ENCODE results near the gene SCT. TPM values are rescaled to one million over a fixed set of nuclear protein-coding genes. Genes with fewer than 3 reads are reported as not detected.

Gene SCT
- total RNA-seq, 2 donors from 2014 or later: 2.7 TPM; not detected in 1

- intact Hi-C loops (cut with DNase I, micrococcal nuclease): no loop called here
- DNase-seq: no peak
- ATAC-seq: no peak
Observed at GRCh38 chr11:576811-577610, 50.0 kb downstream of the SCT start.

Other genes with a start within 250 kb of the SCT start
- 100 to 1,000 TPM; 168 to 194 TPM for gene PKP3, start 233.0 kb downstream of the SCT start, total RNA-seq
- gene SIGIRR, start 212.2 kb downstream of the SCT start, total RNA-seq: 100 to 1,000 TPM; 123 to 152 TPM
- gene ANO9, start 185.2 kb downstream of the SCT start, total RNA-seq: 100 to 1,000 TPM; 141 to 180 TPM
- gene PTDSS2, start 176.9 kb downstream of the SCT start, total RNA-seq: 10 to 100 TPM; 23.3 to 27.4 TPM
- gene RNH1, start 119.9 kb downstream of the SCT start, total RNA-seq: 100 to 1,000 TPM; 104 to 124 TPM
- 10 to 100 TPM; 42.3 to 58.1 TPM for gene HRAS, start 91.6 kb downstream of the SCT start, total RNA-seq
- gene LRRC56, start 89.7 kb downstream of the SCT start, total RNA-seq: 1 to 10 TPM; 3.7 to 4.7 TPM
- 10 to 100 TPM; 13.6 to 15.3 TPM for gene LMNTD2, start 66.4 kb downstream of the SCT start, total RNA-seq
- gene RASSF7, start 66.2 kb downstream of the SCT start, total RNA-seq: 100 to 1,000 TPM in 1 of 2 donors, 10 to 100 TPM in 1; 90.9 to 117 TPM
- gene PHRF1, start 50.7 kb downstream of the SCT start, total RNA-seq: 10 to 100 TPM; 31.0 to 33.0 TPM
- gene IRF7, start 11.2 kb downstream of the SCT start, total RNA-seq: 10 to 100 TPM; 29.9 to 36.4 TPM
- gene CDHR5, start 2.2 kb downstream of the SCT start, total RNA-seq: 100 to 1,000 TPM; 359 to 611 TPM
- gene DRD4, start 10.1 kb upstream of the SCT start, total RNA-seq: 1 to 10 TPM; 1.3 to 1.9 TPM
- 10 to 100 TPM; 24.1 to 27.1 TPM for gene DEAF1, start 68.0 kb upstream of the SCT start, total RNA-seq
- gene TMEM80, start 68.6 kb upstream of the SCT start, total RNA-seq: 10 to 100 TPM; 26.9 to 31.3 TPM
- 100 to 1,000 TPM; 248 to 294 TPM for gene EPS8L2, start 79.0 kb upstream of the SCT start, total RNA-seq
- 100 to 1,000 TPM; 159 to 186 TPM for gene TALDO1, start 120.3 kb upstream of the SCT start, total RNA-seq
- 10 to 100 TPM; 49.2 to 60.2 TPM for gene GATD1, start 150.3 kb upstream of the SCT start, total RNA-seq
- gene CEND1, start 162.9 kb upstream of the SCT start, total RNA-seq: under 1 TPM in 1 of 2 donors, not detected in 1; 0.36 TPM
- gene SLC25A22, start 171.1 kb upstream of the SCT start, total RNA-seq: 10 to 100 TPM; 16.0 to 16.8 TPM
- 10 to 100 TPM; 20.0 to 25.8 TPM for gene PIDD1, start 178.1 kb upstream of the SCT start, total RNA-seq
- 1,000 to 10,000 TPM; 1,811 to 1,846 TPM for gene RPLP2, start 182.8 kb upstream of the SCT start, total RNA-seq
- 100 to 1,000 TPM; 161 to 222 TPM for gene PNPLA2, start 191.7 kb upstream of the SCT start, total RNA-seq
- gene CRACR2B, start 200.7 kb upstream of the SCT start, total RNA-seq: 100 to 1,000 TPM; 117 to 122 TPM
- 100 to 1,000 TPM; 443 to 462 TPM for gene CD151, start 205.8 kb upstream of the SCT start, total RNA-seq
- gene POLR2L, start 215.3 kb upstream of the SCT start, total RNA-seq: 10 to 100 TPM; 79.4 to 83.1 TPM
- 10 to 100 TPM; 11.7 to 20.2 TPM for gene TSPAN4, start 215.7 kb upstream of the SCT start, total RNA-seq

Data from left colon (tissue), 2 donors.